NCI-H524 treated with DMSO at 0.1 percent for 48 hours (cell line): ENCODE data around the gene OTULINL.

Experiments used
- DNase-seq: peaks from one replicate; lab custom pipeline; 2025; lab: John Stamatoyannopoulos, UW

OTULINL gene

DNA sequence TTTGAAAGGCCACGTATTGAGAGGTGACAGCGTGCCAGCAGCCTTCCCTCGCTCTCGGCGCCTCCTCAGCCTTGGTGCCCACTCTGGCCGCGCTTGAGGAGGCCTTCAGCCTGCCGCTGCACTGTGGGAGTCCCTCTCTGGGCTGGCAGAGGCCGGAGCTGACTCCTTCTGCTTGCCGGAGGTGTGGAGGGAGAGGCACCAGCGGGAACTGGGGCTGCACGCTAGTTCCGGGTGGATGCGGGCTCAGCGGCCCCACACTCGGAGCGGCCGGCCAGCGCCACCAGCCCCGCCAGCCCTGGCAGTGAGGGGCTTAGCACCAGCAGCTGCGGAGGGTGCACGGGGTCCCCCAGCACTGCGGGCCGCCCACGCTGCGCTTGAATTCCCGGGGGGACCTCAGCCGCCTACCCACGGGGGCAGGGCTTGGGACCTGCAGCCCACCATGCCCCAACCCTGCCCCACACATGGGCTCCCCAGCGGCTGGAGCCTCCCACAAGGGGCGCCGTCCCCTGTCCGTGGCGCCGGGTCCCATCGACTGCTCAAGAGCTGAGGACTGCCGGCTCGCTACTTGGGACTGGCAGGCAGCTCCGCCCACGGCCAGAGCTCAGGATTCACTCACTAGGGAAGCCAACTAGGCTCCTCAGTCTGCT is 4.4 kb upstream of the OTULINL start:
- no peak for DNase-seq

DNA sequence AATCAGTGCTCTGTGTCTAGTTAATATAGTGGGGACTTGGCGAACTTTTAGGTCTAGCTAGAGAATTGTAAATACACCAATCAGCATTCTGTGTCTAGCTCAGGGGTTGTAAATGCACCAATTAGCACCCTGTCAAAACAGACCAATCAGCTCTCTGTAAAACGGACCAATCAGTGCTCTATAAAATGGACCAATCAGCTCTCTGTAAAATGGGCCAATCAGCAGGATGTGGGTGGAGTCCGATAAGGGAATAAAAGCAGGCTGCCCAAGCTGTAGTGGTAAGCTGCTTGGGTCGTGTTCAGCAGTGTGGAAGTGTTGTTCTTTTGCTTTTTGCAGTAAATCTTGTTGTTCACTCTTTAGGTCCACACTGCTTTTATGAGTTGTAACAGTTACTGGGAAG is 3.6 kb upstream of the OTULINL start:
- DNase-seq, result no peak

DNA sequence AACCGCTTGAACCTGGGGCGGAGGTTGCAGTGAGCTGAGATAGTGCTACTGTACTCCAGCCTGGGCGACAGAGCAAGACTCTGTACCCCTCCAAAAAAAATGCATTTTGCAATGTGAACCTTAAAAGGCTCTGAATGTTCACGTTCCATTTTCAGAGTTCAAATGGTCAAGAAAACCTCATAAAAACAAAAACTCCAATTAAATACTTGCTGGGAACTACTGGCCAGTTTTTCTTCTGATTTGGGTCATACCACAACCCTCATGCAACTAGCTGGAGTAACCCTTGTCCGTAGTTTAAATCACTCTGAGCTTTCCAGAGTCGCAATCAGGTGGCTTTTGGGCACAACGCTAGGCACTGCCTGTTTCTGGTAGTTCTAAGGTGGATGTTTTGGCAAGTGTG is 2.3 kb upstream of the OTULINL start:
- DNase-seq, result no peak

DNA sequence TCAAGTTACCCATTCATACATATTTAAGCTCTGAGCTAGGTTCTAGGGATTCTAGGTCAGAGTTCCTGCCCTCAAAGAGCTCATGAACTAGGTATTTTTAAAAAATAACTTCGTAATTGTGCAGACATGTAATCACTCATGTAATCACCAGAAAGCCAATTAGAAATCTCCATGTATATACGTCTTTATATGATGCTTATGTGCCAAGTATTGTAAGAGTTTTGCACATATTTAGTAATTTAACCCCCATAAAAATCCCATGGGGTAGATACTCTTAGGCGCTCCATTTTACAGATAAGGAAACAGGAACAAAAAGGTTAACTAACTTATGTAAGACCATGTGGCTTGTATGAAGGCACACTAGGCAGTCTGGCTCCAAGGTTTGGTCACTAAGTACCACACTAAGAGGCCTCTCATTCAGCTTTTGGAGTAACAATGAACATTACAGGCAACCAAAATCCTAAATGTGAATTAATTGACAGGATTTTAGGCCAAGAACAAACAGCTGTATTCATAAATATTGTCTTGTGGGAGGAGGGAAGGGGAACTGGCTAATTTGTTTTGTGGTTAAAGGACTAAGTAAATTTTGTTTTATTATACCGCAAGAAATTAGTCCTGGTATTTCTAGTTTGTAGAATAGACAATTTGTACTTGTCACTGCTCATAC is 1.7 kb upstream of the OTULINL start:
- no peak for DNase-seq

DNA sequence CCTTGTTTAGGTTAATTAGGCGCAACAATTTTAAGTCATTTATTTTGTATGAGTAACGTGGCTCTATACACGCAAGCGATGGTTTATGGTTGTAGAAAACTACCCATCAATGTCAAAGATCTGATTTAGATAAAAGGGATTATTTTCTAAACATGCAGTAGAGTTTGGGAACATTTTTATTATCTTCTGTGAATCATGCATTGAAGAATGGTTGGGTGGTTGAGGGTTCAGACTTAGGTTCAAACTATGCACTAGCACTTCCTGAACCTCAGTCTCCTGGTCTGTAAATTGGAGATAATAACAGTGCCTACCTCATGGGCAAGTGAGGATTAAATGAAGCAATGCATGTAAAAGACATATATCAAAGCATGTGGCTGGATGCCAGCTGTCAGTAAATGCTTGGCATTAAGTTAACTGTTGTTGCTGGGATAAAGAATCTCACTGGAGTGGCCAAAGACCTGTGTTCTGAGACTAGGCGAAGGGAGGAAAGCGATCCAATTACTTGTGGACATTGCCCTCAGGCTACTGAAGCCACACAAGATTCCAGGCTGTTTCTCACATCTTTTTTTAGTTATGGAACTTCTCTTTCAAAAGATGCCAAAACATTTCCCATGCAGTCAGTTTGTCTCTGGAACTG is 1.1 kb upstream of the OTULINL start:
- DNase-seq, result no peak

DNA sequence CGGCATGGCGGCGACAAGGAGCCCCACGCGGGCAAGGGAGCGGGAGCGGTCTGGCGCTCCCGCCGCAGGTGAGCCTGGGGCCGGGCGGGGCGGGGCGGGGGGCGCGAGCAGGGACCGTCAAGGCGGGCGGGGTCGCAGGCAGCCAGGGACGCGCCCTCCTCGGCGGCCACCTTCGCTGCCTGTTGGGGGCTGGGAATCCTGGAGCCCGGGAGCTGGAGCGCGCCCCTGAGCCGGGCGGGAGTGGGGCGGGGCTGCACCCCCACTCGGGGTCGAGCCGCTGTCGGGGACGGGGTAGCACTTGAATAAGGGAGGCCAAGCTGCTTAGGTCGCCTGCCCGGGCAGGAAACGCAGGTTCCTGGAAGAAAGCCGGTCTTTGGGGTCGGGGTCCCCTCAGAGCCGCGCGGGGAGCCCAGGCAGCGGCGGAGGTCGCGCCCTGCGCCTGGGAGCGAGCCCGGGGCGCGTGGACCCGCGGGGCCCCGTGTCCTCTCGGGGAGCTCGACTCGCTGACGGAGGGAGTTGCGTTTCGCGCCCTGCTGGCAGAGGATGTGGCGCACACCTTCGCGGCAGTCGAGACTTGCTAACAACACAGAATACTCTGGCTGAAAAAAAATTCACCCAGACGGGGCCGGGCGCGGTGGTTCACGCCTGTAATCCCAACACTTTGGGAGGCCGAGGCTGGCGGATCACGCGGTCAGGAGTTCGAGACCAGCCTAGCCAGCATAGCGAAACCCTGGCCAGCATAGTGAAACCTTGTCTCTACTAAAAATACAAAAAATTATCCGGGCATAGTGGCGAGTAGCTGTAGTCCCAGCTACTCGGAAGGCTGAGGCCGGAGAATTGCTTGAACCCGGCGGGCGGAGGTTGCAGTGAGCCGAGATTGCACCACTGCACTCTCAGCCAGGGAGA is 552 bp downstream of the OTULINL start:
- no peak for DNase-seq

DNA sequence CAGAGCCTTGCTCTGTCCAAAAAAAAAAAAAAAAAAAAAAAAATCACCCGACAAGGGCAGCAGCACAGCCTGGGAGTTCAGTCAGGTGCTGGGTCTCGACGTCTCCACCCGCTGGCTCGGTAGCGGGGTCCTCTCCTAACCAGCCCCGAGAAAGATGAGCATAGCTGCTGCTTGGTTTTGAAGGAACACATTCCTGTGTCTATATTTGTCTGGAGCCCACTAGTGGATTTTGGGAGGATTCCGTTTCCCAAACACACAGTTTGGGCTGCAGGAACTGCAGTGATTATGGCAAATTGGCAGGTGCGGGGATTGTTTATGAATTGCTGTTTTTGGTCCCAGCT is 1.2 kb downstream of the OTULINL start:
- no peak for DNase-seq

DNA sequence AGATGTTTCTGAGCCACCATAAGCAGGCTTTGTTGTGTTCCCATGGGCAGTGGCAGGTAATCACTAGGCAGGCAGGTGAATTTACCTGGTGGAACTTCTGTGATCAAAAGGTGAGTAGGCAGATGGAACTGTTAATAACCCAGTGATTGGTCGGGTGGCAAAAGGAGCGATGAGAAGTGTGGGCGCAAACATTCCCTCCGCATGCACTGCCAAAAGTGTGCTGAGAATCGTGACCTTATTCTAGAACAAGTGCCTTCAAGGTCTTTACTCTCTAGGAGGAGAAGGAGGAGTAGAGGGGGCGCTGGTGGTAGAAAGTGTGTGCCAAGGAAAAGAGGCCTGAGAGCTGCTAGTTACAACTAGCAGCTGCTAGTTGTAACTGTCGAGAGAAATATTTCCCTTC is 3.3 kb downstream of the OTULINL start:
- no peak for DNase-seq

DNA sequence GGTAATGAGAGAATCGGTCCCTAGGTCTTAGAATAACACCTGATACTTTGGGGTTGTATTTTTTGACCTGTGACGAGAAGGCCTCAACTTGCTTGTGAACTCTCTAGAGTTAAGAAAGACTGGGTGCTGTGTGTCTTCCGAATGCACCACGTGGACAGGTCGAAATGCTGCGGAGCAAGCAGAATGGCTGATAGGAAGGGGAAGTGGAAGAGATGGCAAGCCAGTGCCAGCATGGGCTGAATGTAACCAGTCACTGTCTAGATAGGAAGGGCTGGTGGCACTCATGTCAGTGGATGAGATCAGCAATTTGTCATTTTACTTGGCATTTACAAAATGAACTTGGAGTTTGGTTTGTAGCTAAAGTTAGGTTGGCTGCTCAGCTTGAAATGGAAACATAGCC is 5.6 kb downstream of the OTULINL start:
- no peak for DNase-seq

DNA sequence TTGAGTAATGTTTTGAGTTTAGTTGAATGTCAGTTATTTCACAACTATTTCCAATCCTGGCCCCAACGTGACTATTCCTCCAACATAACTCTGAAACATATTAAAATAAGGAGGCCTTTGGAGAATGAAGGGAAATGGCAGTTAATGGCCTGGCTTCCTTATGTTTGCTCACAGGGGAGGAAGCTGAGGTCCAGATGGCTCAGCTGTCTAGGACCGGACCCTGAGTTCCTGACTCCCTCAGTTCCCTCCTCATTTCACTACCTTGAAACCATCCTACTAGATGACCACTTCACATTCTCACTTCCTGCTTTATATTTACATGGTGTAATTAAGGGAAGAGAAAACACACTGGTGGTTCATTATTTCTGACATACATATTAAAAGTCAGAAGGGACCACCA is 6.6 kb downstream of the OTULINL start:
- no peak for DNase-seq

DNA sequence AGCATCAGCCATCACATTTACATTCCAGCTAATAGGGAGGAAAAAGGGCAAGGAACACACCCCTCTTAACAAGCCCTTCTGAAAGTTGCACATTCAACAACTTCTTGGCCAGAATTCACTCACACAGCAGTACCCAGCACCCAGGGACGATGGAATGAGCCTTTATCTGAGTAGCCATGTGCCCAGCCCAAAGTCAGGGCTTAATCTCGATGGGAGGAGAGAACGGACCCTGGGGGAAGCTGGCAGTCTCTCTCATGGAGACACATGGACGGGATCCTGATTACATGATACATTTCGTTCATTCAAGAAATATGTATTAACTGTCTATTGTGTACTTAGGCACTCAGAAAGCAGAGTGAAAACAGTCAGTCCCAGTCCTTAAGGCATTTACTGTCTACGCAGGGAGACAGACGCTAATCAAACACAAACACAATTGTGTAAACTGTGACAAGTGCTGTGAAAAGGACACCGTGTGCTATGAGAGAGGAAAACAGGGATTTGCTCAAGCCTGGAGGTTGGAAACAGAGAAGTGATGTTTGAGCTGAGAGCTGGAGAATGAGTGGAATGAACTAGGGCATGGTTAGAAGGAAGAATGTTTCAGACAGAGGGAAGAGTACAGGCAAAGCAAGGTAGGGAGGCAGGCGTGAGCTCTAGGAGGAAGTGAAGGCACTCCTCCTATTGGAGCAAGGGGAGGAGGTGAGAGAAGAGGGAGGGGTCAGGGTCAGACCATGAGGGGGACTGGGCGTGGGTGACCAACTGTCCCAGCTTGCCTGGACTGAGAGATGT is 7.4 kb downstream of the OTULINL start:
- no peak for DNase-seq

DNA sequence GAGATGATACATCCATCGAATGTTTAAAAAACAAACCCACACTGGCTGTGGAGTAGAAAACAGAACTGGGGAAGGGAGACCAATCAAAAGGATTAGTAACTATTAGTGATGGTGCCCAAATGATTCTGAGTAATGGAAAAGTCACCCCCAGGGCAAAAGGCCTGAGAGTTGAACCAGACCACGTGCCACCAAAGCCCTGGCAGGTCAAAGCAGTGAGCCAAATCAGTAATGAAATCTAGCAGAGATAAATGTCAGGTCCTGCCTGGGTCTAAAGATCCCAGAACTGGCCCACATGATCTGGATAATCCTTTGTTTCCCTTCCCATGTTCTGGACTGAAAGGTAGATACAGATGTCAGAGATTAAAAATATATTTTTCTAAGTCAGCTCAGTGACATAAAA is 9.4 kb downstream of the OTULINL start:
- DNase-seq, result no peak

DNA sequence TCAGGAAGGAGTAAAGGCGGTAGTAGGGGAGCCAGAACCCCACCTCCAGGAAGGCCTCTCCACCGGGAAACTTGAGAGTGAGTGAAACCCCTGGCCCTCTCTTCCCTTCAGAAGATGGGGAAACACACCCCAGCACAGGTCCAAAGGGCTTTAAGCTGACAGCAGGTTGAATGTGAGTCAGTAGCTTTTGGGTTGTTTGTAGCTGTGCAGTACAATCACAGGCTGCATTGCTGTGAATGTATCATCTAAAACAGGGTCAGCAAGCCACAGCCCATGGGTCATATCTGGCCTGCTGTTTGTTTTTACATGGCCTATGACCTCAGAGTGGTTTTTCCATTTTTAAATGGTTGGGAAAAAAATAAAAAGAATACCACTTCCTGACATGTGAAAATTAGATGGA is 10.0 kb downstream of the OTULINL start:
- DNase-seq, result no peak

DNA sequence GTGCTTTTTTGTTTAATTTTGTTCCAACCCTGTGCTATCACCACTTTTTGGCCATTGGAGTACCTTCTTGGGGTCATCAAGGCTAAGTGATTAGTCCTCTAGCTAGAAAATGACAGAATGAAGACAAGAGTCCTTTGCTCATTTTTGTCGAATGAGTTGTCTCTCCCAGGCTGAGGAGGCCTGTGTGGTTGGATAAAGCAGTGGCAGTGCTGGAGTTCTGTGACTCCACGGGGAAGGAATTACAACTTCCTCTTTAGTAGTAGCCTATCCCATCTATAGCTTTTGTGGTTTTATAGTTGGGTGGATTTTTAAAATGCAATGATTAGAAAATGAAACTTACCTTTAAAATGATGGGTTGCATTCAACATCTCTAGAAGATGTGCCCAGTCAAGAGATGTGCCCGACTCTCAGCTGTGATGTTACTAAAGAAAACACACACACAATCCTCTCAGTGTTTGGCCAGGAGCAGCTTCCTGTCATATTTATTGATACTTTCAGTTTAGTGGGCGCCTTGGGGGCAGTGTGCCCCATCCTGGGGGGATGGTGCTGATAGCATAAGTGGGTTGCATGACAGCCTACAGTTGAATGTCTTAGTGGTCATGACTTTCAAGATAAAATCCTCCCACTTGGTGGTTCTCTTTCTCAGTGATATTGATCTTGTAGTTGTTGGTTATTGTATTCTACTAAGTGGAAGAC is 11.9 kb downstream of the OTULINL start:
- DNase-seq, result no peak

DNA sequence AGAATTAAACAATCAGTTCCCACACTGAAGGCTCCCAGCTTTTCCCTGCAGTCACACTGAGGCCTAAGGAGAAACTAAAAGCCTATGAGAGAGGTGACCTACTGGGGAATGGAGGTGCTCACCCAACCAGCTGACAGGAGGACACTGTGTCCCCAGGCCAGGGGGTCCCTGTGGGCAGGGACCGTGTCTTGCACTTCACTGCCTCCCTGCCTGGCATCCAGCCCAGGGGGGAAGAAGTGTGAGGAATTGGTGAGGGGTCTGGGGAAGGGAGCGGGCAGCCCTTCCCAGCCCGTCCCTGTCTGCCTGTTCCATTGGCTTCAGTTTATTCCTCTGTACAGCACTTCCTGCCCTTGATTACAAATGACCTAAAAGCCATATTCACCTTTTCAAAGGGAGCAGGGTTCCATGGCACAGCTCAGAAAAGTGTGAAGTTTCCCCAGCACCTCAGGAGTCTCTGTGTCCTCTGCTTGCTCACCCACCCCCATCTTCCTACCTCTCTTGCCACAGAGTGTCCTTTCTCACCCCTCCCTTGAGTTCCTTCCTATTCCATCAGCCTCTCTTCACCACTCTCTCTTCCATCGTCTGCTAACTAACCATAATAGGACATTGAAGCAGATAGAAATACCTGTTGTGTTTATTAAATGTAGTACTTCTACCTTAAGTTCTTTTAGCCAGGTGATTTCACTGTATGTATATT is 12.9 kb downstream of the OTULINL start:
- no peak for DNase-seq

DNA sequence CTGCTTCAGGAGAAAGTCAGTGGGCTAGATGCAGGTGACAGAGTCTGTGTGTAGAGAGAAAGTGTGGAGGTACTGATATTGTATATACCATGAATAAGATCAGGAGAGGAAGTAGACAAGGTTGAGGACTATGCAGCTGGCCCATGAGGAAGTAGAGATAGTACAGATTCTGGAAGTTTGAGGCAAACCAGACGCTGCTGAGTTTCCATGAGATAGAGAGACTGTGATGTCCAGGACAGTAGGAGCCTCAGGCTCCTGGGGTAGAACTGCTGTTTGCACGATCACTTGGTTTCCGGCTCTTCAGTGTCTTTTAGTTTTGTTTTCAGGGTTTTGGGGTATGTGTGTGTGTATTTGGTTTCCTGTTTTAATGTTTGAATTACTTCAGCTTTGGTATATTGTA is 13.6 kb downstream of the OTULINL start:
- DNase-seq, result no peak

DNA sequence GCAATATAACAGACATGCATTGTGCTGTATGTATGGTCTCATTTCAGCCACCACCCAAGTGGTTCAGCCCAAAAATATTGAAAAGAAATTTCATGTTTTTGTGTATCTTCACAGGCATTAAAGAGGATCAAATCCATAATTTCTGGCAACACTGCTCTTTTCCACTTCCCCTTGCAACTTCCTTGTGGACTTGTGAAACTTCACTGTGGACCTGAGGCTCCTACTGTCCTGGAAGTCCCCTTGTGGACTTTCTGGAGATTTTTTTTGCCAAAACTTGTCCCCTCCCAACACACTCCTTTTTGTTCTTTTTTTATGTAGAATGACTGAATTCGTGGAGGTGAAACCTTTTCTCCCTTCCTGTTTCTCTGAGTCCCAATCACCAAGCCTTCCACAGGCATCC is 14.3 kb downstream of the OTULINL start:
- DNase-seq, result no peak

DNA sequence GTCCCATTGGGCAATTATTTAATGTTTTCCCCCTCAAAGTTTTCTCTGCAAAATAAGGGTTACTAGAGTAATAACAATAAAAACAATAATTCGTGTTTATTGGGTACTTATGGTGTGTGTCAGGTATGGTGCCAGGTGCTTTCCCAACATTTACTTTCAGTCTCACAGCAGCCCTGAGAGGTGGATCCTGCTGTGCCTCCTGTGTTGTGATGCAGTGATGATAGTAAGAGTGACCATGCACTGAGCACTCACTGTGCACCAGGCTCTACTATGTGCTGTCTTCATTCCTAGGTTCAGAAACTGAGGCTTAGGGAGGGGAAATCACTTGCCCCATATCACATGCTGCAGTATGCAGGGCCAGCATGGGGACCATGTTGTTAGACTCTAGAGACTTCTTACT is 15.5 kb downstream of the OTULINL start:
- no peak for DNase-seq

DNA sequence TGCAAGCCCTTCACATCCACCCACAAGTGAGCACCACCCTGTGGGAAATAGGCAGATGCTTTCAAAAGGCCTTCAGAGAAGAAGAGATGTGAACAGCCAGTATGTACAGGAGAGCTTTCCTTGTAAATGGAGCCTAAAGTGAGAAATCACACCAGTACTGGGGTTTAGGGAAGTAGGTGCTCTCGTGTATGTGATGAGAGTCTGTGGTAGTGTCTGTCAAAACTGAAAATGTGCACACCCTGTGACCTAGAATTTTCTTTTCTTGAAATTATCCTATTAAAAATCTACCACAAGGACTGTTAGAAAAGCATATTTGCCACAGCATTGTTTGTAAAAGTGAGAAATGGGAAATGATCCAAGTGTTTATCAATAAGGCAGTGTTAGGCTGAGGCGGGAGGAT is 16.6 kb downstream of the OTULINL start:
- DNase-seq, result no peak

DNA sequence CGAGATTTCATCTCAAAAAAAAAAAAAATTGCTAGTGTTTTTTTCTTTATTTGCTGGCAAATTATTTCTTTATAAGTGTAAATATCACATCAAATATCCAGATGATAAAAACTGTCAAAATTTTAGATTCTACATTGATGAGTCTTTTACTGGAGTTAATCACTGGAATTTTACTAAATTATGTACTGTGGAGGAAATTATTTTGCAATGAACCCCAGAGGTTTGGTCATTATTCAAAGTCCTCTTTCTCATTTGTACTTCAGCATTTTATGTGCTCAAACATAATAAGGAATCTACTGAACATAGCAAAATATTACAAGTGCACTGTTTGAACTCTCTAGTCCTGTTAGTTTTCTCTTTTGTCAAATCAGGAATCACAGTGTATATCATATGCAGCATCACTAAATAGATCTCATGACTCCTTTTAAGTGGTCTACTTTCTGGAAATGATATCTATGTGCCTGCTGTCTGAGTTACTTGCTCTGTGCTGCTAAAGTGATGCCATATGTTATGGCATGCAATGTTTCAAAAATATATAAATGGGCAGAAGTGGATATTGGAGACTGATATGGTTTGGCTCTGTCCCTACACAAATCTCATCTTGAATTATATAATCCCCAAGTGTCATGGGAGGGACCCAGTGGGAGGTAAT is 18.0 kb downstream of the OTULINL start:
- no peak for DNase-seq
